ENCODE results near the gene SEC31B.

The SEC31B gene

GRCh38 chr10:100502926-100503494 lies 16.7 kb downstream of the SEC31B start:
- DNase-seq (ENCODE audit: low read depth) = no peak

GRCh38 chr10:100501423-100501822 lies 18.2 kb downstream of the SEC31B start:
- no peak for DNase-seq (ENCODE audit: low read depth)

GRCh38 chr10:100498059-100498458 lies 21.6 kb downstream of the SEC31B start:
- DNase-seq (ENCODE audit: low read depth) = no peak

GRCh38 chr10:100496567-100496966 lies 23.1 kb downstream of the SEC31B start:
- DNase-seq (ENCODE audit: low read depth) = no peak

GRCh38 chr10:100490531-100490930 lies 29.1 kb downstream of the SEC31B start:
- DNase-seq (ENCODE audit: low read depth) = no peak

- no peak for DNase-seq (ENCODE audit: low read depth)
Observed at GRCh38 chr10:100489396-100489795, 30.3 kb downstream of the SEC31B start.

GRCh38 chr10:100487529-100487928 lies 32.1 kb downstream of the SEC31B start:
- DNase-seq (ENCODE audit: low read depth) = no peak

GRCh38 chr10:100485801-100486495 lies 33.7 kb downstream of the SEC31B start:
- DNase-seq (ENCODE audit: low read depth) = no peak

GRCh38 chr10:100485366-100485765 lies 34.3 kb downstream of the SEC31B start:
- no peak for DNase-seq (ENCODE audit: low read depth)

GRCh38 chr10:100483876-100484666 lies 35.6 kb downstream of the SEC31B start:
- DNase-seq (ENCODE audit: low read depth) = no peak

GRCh38 chr10:100482834-100483185 lies 36.9 kb downstream of the SEC31B start:
- DNase-seq (ENCODE audit: low read depth) = no peak

- peak; percentile 47 for DNase-seq (ENCODE audit: low read depth)
Observed at GRCh38 chr10:100482181-100482833, 37.4 kb downstream of the SEC31B start.

- DNase-seq (ENCODE audit: low read depth) = peak; percentile 87
Observed at GRCh38 chr10:100481462-100482081, 38.1 kb downstream of the SEC31B start.

- no peak for DNase-seq (ENCODE audit: low read depth)
Observed at GRCh38 chr10:100480002-100480401, 39.7 kb downstream of the SEC31B start.

GRCh38 chr10:100479037-100479436 lies 40.6 kb downstream of the SEC31B start:
- DNase-seq (ENCODE audit: low read depth) = no peak

- no peak for DNase-seq (ENCODE audit: low read depth)
Observed at GRCh38 chr10:100477970-100478369, 41.7 kb downstream of the SEC31B start.

- DNase-seq (ENCODE audit: low read depth) = no peak
Observed at GRCh38 chr10:100470367-100470766, 49.3 kb downstream of the SEC31B start.

- DNase-seq (ENCODE audit: low read depth) = no peak
Observed at GRCh38 chr10:100469756-100470155, 49.9 kb downstream of the SEC31B start.

GRCh38 chr10:100468978-100469377 lies 50.7 kb downstream of the SEC31B start:
- DNase-seq (ENCODE audit: low read depth) = no peak

- DNase-seq (ENCODE audit: low read depth) = no peak
Observed at GRCh38 chr10:100468322-100468721, 51.3 kb downstream of the SEC31B start.

GRCh38 chr10:100462709-100463108 lies 57.0 kb downstream of the SEC31B start, which contains the start of gene WNT8B:
WNT8B (plus strand) TSS chr10:100463009; CDS start chr10:100463169, 160 bp downstream.
- no peak for DNase-seq (ENCODE audit: low read depth)

GRCh38 chr10:100448951-100449350 lies 70.7 kb downstream of the SEC31B start:
- DNase-seq (ENCODE audit: low read depth) = no peak
